ENCODE results near the gene ANKRD29. TPM values are rescaled to one million over a fixed set of nuclear protein-coding genes. Genes with fewer than 3 reads are reported as not detected.
A peak's percentile ranks its signal among the peaks of the same experiment; 100 is the strongest.

ANKRD29 gene
- total and polyA plus RNA-seq, 2 donors (not counting 1 experiment from before 2014, with no cell fraction given) = 2.0 to 6.9 TPM

DNA sequence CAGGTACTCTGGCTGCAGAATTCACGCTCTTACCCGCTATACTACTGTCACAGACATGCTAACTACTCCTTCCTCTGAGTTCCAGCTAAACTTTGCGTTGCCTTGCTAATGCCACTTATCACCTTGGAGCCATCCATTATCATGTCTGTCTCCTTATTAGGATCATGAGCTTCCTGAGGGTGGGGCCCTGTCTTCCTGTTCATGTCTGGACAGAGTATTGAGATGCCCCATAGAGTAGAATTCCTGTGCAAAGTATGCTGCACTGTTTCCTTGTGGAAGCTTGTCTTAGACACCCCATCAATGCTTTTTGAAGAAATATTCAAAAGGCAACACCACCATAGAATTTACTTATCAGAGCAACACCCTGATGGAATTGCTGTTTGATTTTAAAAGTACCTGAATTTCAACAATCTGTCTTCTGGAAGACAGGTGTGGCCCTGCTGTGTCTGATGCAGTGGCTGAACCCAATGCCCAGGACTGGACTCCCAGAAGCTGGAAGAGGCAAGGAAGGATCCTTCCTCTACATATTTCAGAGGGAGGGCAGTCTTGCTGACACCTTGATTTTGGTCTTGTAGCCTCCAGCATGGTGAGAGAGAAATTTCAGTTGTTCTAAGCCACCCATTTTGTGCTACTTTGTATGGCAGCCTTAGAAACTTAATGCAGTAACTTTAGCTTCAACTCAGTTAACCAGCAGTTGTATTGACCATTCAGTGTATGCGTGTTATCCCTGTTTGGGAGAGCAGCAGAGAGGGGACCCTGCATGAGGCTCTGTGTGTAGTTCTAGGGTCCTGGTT is 32.1 kb upstream of the ANKRD29 start:
- Histone ChIP-seq H3K27ac (ENCODE audit: insufficient read depth, low read length) (peak overlapping the region; percentile 27), H2AFZ (ENCODE audit: low read length) (no peak overlapping the region), H3K4me3 (replicated peaks in 1 of 4; ENCODE audit: control extremely low read depth in 1 of 4, insufficient read depth in 1 of 4, low read depth in 3 of 4, low read length in 4 of 4) (no peak overlapping the region), H3K27me3 (ENCODE audit: control insufficient read depth, insufficient read depth, low read length) (no peaks in the 10 kb centered on the region), H3K4me2 (ENCODE audit: extremely low read depth, insufficient read depth, low read length) (peak overlapping the region; percentile 28), H3K4me1 (ENCODE audit: control insufficient read depth, extremely low read depth, insufficient read depth, low read length) (peaks cover 3% of the 10 kb centered on the region), H4K20me1 (ENCODE audit: control insufficient read depth, extremely low read depth, insufficient read depth, low read length) (no peaks in the 10 kb centered on the region), H3K36me3 (ENCODE audit: control insufficient read depth, insufficient read depth, low read length) (no peaks in the 10 kb centered on the region), H3K9me3 (ENCODE audit: control insufficient read depth, insufficient read depth, low read depth, low read length) (no peaks in the 10 kb centered on the region), H3K9ac (ENCODE audit: insufficient read depth, low read length) (no peak overlapping the region), H3K79me2 (ENCODE audit: control insufficient read depth, insufficient read depth, low read length) (no peaks in the 10 kb centered on the region)
- no peak for DNase-seq (ENCODE audit: low read depth in 2 of 2)
- no peak for TF ChIP-seq EZH2 (IDR thresholded peaks at IDR 0.05; ENCODE audit: low read length, missing control alignments)
- TF ChIP-seq, protein P1, sequence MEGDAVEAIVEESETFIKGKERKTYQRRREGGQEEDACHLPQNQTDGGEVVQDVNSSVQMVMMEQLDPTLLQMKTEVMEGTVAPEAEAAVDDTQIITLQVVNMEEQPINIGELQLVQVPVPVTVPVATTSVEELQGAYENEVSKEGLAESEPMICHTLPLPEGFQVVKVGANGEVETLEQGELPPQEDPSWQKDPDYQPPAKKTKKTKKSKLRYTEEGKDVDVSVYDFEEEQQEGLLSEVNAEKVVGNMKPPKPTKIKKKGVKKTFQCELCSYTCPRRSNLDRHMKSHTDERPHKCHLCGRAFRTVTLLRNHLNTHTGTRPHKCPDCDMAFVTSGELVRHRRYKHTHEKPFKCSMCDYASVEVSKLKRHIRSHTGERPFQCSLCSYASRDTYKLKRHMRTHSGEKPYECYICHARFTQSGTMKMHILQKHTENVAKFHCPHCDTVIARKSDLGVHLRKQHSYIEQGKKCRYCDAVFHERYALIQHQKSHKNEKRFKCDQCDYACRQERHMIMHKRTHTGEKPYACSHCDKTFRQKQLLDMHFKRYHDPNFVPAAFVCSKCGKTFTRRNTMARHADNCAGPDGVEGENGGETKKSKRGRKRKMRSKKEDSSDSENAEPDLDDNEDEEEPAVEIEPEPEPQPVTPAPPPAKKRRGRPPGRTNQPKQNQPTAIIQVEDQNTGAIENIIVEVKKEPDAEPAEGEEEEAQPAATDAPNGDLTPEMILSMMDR (conservative IDR thresholded peaks at IDR 0.05 in 1 of 2, IDR thresholded peaks at IDR 0.05 in 1 of 2; ENCODE audit: low read depth in 1 of 2, low read length in 2 of 2) = no peak

DNA sequence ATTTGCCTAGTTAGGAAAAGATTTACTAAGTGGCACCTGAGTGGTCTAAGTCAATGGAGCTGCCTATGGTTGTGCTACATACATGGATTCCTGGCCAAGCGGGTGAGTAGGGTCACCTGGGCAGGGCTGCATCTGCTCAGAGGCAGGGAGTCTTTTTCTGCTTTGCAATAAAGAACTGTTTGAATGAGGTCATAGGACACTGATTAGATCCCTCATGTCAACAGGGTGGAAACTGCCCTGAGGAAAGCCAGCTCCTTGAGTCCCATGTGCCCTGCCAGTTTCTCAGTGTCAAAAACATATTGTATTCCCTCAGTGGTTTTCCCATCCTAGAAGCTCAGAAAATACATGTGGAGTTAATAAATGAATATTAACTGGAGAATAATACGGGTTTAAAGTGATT is 31.1 kb upstream of the ANKRD29 start:
- no peaks in the 10 kb centered on the region for H3K79me2 ChIP-seq (ENCODE audit: control insufficient read depth, insufficient read depth, low read length)
- no peaks in the 10 kb centered on the region for H3K9me3 ChIP-seq (ENCODE audit: control insufficient read depth, insufficient read depth, low read depth, low read length)
- no peak overlapping the region for H3K9ac ChIP-seq (ENCODE audit: insufficient read depth, low read length)
- H3K4me3 ChIP-seq (replicated peaks in 1 of 4; ENCODE audit: control extremely low read depth in 1 of 4, insufficient read depth in 1 of 4, low read depth in 3 of 4, low read length in 4 of 4) = no peak overlapping the region
- H2AFZ ChIP-seq (ENCODE audit: low read length) = no peak overlapping the region
- H3K27ac ChIP-seq (ENCODE audit: insufficient read depth, low read length) = no peak overlapping the region
- peaks cover 2% of the 10 kb centered on the region for H3K27me3 ChIP-seq (ENCODE audit: control insufficient read depth, insufficient read depth, low read length)
- no peak for DNase-seq (ENCODE audit: low read depth in 2 of 2)
- no peak overlapping the region for H3K4me2 ChIP-seq (ENCODE audit: extremely low read depth, insufficient read depth, low read length)
- no peaks in the 10 kb centered on the region for H4K20me1 ChIP-seq (ENCODE audit: control insufficient read depth, extremely low read depth, insufficient read depth, low read length)
- no peaks in the 10 kb centered on the region for H3K36me3 ChIP-seq (ENCODE audit: control insufficient read depth, insufficient read depth, low read length)
- TF ChIP-seq, protein P1 (conservative IDR thresholded peaks at IDR 0.05 in 1 of 2, IDR thresholded peaks at IDR 0.05 in 1 of 2; ENCODE audit: low read depth in 1 of 2, low read length in 2 of 2) = no peak
- TF ChIP-seq EZH2 (IDR thresholded peaks at IDR 0.05; ENCODE audit: low read length, missing control alignments) = no peak
- peaks cover 3% of the 10 kb centered on the region for H3K4me1 ChIP-seq (ENCODE audit: control insufficient read depth, extremely low read depth, insufficient read depth, low read length)

DNA sequence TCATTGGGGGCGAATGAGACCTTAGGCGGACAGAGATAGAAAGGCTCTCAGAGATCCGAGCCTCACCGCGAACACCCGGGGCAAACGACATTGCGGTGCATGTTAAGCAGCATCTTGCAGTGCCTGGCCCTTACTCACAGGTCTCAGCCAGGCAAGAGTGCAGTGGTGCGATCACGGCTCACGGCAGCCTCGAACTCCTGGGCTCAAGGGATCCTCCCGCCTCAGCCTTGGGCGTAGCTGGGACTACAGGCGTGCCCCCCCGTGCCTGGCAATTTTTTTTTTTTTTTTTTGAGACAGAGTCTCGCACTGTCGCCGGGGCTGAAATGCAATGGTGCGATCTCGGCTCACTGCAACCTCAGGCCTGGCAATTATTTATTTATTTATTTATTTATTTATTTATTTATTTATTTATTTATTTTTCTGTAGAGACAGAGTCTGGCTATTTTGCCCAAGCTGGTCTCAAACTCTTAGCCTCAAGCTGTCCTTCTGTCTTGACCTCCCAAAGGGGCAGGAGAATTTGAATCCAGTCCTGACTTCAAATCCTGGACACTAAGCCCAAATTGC is 27.9 kb upstream of the ANKRD29 start:
- Histone ChIP-seq H2AFZ (ENCODE audit: low read length) (no peak overlapping the region), H3K9ac (ENCODE audit: insufficient read depth, low read length) (no peak overlapping the region), H3K4me2 (ENCODE audit: extremely low read depth, insufficient read depth, low read length) (peak overlapping the region; percentile 88), H3K36me3 (ENCODE audit: control insufficient read depth, insufficient read depth, low read length) (no peaks in the 10 kb centered on the region), H3K9me3 (ENCODE audit: control insufficient read depth, insufficient read depth, low read depth, low read length) (no peaks in the 10 kb centered on the region), H3K4me1 (ENCODE audit: control insufficient read depth, extremely low read depth, insufficient read depth, low read length) (peaks cover 3% of the 10 kb centered on the region), H3K27me3 (ENCODE audit: control insufficient read depth, insufficient read depth, low read length) (peaks cover 6% of the 10 kb centered on the region), H3K4me3 (replicated peaks in 1 of 4; ENCODE audit: control extremely low read depth in 1 of 4, insufficient read depth in 1 of 4, low read depth in 3 of 4, low read length in 4 of 4) (peak overlapping the region in 1 of 4 experiments; percentile 57), H4K20me1 (ENCODE audit: control insufficient read depth, extremely low read depth, insufficient read depth, low read length) (no peaks in the 10 kb centered on the region), H3K79me2 (ENCODE audit: control insufficient read depth, insufficient read depth, low read length) (no peaks in the 10 kb centered on the region), H3K27ac (ENCODE audit: insufficient read depth, low read length) (no peak overlapping the region)
- TF ChIP-seq, protein P1 (conservative IDR thresholded peaks at IDR 0.05 in 1 of 2, IDR thresholded peaks at IDR 0.05 in 1 of 2; ENCODE audit: low read depth in 1 of 2, low read length in 2 of 2) = no peak
- peak; percentile 17 for TF ChIP-seq EZH2 (IDR thresholded peaks at IDR 0.05; ENCODE audit: low read length, missing control alignments)
- DNase-seq (ENCODE audit: low read depth in 2 of 2) = no peak

All from fibroblast of lung (primary cell).